Smooth muscle cell (in vitro differentiated cells): ENCODE measurements around the gene ARSK. TPM values are rescaled to one million over a fixed set of nuclear protein-coding genes. Genes with fewer than 3 reads are reported as not detected.

Experiments used
- DNase-seq: peaks from one replicate; lab custom pipeline; 2025; ENCODE audit not compliant: unreplicated experiment; lab: John Stamatoyannopoulos, UW
- H2AFZ ChIP-seq: fragments of 200-600 bp; sonication (generic); 2 replicates; pipeline ENCODE4 v1.6.0; 2016; ENCODE audit warnings: antibody characterized with exemption, low read depth, mild to moderate bottlenecking
- H3F3A ChIP-seq: fragments of 200-600 bp; sonication (generic); 2 replicates; pipeline ENCODE4 v1.6.0; 2017; ENCODE audit warnings: antibody characterized with exemption, low read depth
- H3K27ac ChIP-seq: fragments of 200-600 bp; sonication (generic); 2 replicates; pipeline ENCODE4 v1.5.1; 2016; ENCODE audit warnings: low read depth, mild to moderate bottlenecking
- H3K27me3 ChIP-seq: fragments of 200-600 bp; sonication (generic); 2 replicates; pipeline ENCODE4 v1.6.1; 2016; ENCODE audit warnings: low read depth, mild to moderate bottlenecking
- H3K36me3 ChIP-seq: fragments of 200-600 bp; sonication (generic); 2 replicates; pipeline ENCODE4 v1.5.1; 2016; ENCODE audit warnings: low read depth
- H3K4me1 ChIP-seq: fragments of 200-600 bp; sonication (generic); 2 replicates; pipeline ENCODE4 v1.5.1; 2016; ENCODE audit warnings: low read depth
- H3K4me2 ChIP-seq: fragments of 200-600 bp; sonication (generic); 2 replicates; pipeline ENCODE4 v1.6.0; 2016; ENCODE audit warnings: mild to moderate bottlenecking
- H3K4me3 ChIP-seq: fragments of 200-600 bp; sonication (generic); 2 replicates; pipeline ENCODE4 v1.5.1; 2016; ENCODE audit warnings: mild to moderate bottlenecking
- H3K79me2 ChIP-seq: fragments of 200-600 bp; sonication (generic); 2 replicates; pipeline ENCODE4 v1.6.0; 2016; ENCODE audit warnings: low read depth, mild to moderate bottlenecking
- H3K9ac ChIP-seq: fragments of 200-600 bp; sonication (generic); 2 replicates; pipeline ENCODE4 v1.6.0; 2016; ENCODE audit warnings: low read depth
- H3K9me3 ChIP-seq: fragments of 200-600 bp; sonication (generic); replicated peaks from 2 replicates; pipeline ENCODE4 v1.5.1; 2016; ENCODE audit warnings: low read depth
- H4K20me1 ChIP-seq: fragments of 200-600 bp; sonication (generic); 2 replicates; pipeline ENCODE4 v1.6.0; 2016; ENCODE audit warnings: low read depth
- WGBS: methylation state at CpG from one replicate; pipeline ENCODE4 v1.1.7; 2016; ENCODE audit warnings: low lambda C conversion rate; 5-methylcytosine and 5-hydroxymethylcytosine counted together
- polyA plus RNA-seq: library from polyadenylated mRNA; unstranded; fragments of >200 nt; fragmentation: Nextera tagmentation; extraction: Ambion mirVana; gene quantifications from 2 replicates; pipeline ENCODE4 v1.2.1, GENCODE V29; 2016
- small RNA-seq: library from RNA; depleted of rRNA; stranded (forward); fragments of <200 nt; gene quantifications from one replicate; pipeline ENCODE3, GENCODE V24; 2014
- total RNA-seq: library from RNA; depleted of rRNA; stranded (reverse); fragments of >200 nt; gene quantifications from 2 replicates; pipeline ENCODE4 v1.2.3, GENCODE V29; 2014
- TF ChIP-seq, protein P1 (sequence below): fragments of 200-600 bp; sonication (generic); IDR thresholded peaks from 2 replicates; pipeline ENCODE4 v1.5.1; 2017; ENCODE audit warnings: borderline replicate concordance, mild to moderate bottlenecking, antibody characterized with exemption; ENCODE audit not compliant: insufficient read depth, poor library complexity, severe bottlenecking

ARSK gene
- total and polyA plus RNA-seq, 2 experiments from 2014 or later: 12.1 to 18.8 TPM

DNA sequence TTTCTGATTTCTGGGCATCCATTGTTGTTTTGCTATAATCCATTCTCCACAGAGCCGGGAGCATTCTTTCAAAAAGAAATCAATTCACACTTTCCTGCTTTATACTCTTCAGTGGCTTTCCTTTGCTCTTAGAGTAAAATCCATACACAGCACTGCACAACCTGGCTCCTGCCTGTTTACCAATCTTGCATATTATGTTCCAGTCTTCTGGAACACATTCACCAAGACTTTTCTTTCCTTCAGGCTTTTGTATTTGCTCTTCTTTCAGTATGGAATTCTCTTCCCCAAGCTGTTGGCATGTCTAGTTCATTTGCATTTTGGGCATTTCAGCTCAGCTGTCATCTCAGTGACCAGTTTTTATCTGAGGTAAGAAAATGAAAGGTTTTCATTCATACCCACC lies 97.9 kb downstream of the ARSK start:
- H3K4me3 ChIP-seq: no peak overlapping the region
- H4K20me1 ChIP-seq: no peaks in the 10 kb centered on the region
- no peaks in the 10 kb centered on the region for H3K27me3 ChIP-seq
- H3F3A ChIP-seq: no peaks in the 10 kb centered on the region
- DNase-seq: no peak
- no peaks in the 10 kb centered on the region for H3K4me1 ChIP-seq
- no peak overlapping the region for H3K9ac ChIP-seq
- H3K79me2 ChIP-seq: no peaks in the 10 kb centered on the region
- no peaks in the 10 kb centered on the region for H3K9me3 ChIP-seq
- H3K27ac ChIP-seq: no peak overlapping the region
- H2AFZ ChIP-seq: no peak overlapping the region
- 87% methylated on average over 1 of the region's 1 CpG for WGBS
- no peaks in the 10 kb centered on the region for H3K36me3 ChIP-seq
- TF ChIP-seq, protein P1, sequence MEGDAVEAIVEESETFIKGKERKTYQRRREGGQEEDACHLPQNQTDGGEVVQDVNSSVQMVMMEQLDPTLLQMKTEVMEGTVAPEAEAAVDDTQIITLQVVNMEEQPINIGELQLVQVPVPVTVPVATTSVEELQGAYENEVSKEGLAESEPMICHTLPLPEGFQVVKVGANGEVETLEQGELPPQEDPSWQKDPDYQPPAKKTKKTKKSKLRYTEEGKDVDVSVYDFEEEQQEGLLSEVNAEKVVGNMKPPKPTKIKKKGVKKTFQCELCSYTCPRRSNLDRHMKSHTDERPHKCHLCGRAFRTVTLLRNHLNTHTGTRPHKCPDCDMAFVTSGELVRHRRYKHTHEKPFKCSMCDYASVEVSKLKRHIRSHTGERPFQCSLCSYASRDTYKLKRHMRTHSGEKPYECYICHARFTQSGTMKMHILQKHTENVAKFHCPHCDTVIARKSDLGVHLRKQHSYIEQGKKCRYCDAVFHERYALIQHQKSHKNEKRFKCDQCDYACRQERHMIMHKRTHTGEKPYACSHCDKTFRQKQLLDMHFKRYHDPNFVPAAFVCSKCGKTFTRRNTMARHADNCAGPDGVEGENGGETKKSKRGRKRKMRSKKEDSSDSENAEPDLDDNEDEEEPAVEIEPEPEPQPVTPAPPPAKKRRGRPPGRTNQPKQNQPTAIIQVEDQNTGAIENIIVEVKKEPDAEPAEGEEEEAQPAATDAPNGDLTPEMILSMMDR: no peak
- H3K4me2 ChIP-seq: no peak overlapping the region

DNA sequence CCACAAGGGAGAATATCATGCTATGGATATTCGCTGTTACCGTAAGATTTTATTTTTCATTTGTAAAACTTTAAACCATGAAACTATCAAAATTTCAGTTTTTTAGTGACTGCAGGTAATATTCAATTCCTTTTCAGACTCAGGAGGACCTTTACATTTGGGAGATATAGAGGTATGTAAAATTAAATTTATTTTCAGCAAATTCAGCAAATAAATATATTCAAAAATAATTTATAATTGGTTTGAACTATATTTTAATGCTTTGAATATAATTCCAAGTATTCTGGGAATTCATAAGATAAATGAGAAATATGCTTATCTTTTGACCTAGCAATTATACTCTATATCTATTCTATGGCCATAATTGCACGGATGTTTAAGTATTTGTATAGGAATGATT lies 99.3 kb downstream of the ARSK start:
- Histone ChIP-seq H3K4me1 (no peaks in the 10 kb centered on the region), H3K79me2 (no peaks in the 10 kb centered on the region), H3K9me3 (no peaks in the 10 kb centered on the region), H4K20me1 (no peaks in the 10 kb centered on the region), H3K36me3 (no peaks in the 10 kb centered on the region), H3K4me3 (no peak overlapping the region), H3K27me3 (no peaks in the 10 kb centered on the region), H2AFZ (no peak overlapping the region), H3K4me2 (no peak overlapping the region), H3K27ac (no peak overlapping the region), H3F3A (no peaks in the 10 kb centered on the region), H3K9ac (no peak overlapping the region)
- DNase-seq: no peak
- WGBS: 98% methylated on average over 3 of the region's 3 CpGs
- TF ChIP-seq, protein P1: no peak

Small RNA genes lying within 50 kb of the gene (small RNA-seq; reads per million reads assigned to genes)
- gene RNU6-308P: not detected

Other genes with a start within 250 kb of the ARSK start
- not detected in 2 replicates for gene FAM81B, start 163.7 kb upstream of the ARSK start, total RNA-seq
- 0.56 TPM in 1 of 2 replicates, not detected in the other for gene FAM81B, start 163.7 kb upstream of the ARSK start, polyA plus RNA-seq
- 94.9 and 127 TPM in 2 replicates for gene SKIC3, start 124 bp upstream of the ARSK start, total RNA-seq
- gene SKIC3, start 124 bp upstream of the ARSK start, polyA plus RNA-seq: 34.3 and 48.4 TPM in 2 replicates
- 0.04 TPM in 1 of 2 replicates, not detected in the other for gene GPR150, start 65.0 kb downstream of the ARSK start, total RNA-seq
- 0.13 and 0.77 TPM in 2 replicates for gene GPR150, start 65.0 kb downstream of the ARSK start, polyA plus RNA-seq
- 0.45 and 6.8 TPM in 2 replicates for gene RFESD, start 91.7 kb downstream of the ARSK start, total RNA-seq
- gene RFESD, start 91.7 kb downstream of the ARSK start, polyA plus RNA-seq: 3.6 and 8.2 TPM in 2 replicates
- 0.27 TPM in 1 of 2 replicates, not detected in the other for gene SPATA9, start 127.9 kb downstream of the ARSK start, total RNA-seq
- gene SPATA9, start 127.9 kb downstream of the ARSK start, polyA plus RNA-seq: 0.54 TPM in 1 of 2 replicates, not detected in the other
- 213 and 223 TPM in 2 replicates for gene RHOBTB3, start 176.2 kb downstream of the ARSK start, total RNA-seq
- 127 and 178 TPM in 2 replicates for gene RHOBTB3, start 176.2 kb downstream of the ARSK start, polyA plus RNA-seq